Lower lobe of right lung (tissue), 2 donors: ENCODE data around the gene SHOC2. TPM values are rescaled to one million over a fixed set of nuclear protein-coding genes. Genes with fewer than 3 reads are reported as not detected.

ENCODE experiments used
- ATAC-seq, 2 donors: fragments of 200-7000 bp; cut with Tn5 transposase; one replicate each; pipeline ENCODE4 v1.9.1; 2020 to 2022; ENCODE audit warnings: mild to moderate bottlenecking in 2 of 2, moderate library complexity in 2 of 2
- DNase-seq: peaks from one replicate; pipeline ENCODE4 v3.0.0-alpha.2; 2020
- H3K27ac ChIP-seq: fragments of 200-600 bp; one replicate; pipeline ENCODE4 v1.8.0; 2022
- H3K27me3 ChIP-seq: fragments of 200-600 bp; one replicate; pipeline ENCODE4 v1.8.0; 2022; ENCODE audit warnings: low read depth
- H3K36me3 ChIP-seq: fragments of 200-600 bp; one replicate; pipeline ENCODE4 v1.8.0; 2022; ENCODE audit warnings: mild to moderate bottlenecking
- H3K4me1 ChIP-seq: fragments of 200-600 bp; one replicate; pipeline ENCODE4 v1.8.0; 2022
- H3K4me3 ChIP-seq: fragments of 200-600 bp; one replicate; pipeline ENCODE4 v1.8.0; 2022; ENCODE audit warnings: mild to moderate bottlenecking
- H3K9me3 ChIP-seq: fragments of 200-600 bp; one replicate; pipeline ENCODE4 v1.8.0; 2022
- intact Hi-C: fragments of 100-400 bp; cut with DNase I; formaldehyde crosslinking; loops from one replicate; pipeline ENCODE4 v1.11.0; 2022
- total RNA-seq: library from RNA; stranded (reverse); fragmentation: NEBNext Ultra II Directional; extraction: Animal tissue kit (Norgen Biotek cat#: 25700); gene quantifications from one replicate; pipeline ENCODE4 v1.2.1, GENCODE V29; 2021
- TF ChIP-seq, protein P1 (sequence below): fragments of 200-600 bp; IDR thresholded peaks from one replicate; pipeline ENCODE4 v1.8.0; 2022; ENCODE audit warnings: antibody characterized with exemption, mild to moderate bottlenecking
- donor health status: DM: no; HTN: yes; CAD: no; lungs with severe emphysema.

SHOC2 gene
- total RNA-seq, 1 donor from 2014 or later, result 60.9 TPM

- Histone ChIP-seq H3K27ac (no peak overlapping the region), H3K9me3 (no peaks in the 10 kb centered on the region), H3K4me1 (no peaks in the 10 kb centered on the region), H3K4me3 (no peak overlapping the region), H3K27me3 (no peaks in the 10 kb centered on the region), H3K36me3 (no peaks in the 10 kb centered on the region)
- ATAC-seq (no peak), DNase-seq (no peak)
- intact Hi-C loops, result no loop called here
- TF ChIP-seq, protein P1, sequence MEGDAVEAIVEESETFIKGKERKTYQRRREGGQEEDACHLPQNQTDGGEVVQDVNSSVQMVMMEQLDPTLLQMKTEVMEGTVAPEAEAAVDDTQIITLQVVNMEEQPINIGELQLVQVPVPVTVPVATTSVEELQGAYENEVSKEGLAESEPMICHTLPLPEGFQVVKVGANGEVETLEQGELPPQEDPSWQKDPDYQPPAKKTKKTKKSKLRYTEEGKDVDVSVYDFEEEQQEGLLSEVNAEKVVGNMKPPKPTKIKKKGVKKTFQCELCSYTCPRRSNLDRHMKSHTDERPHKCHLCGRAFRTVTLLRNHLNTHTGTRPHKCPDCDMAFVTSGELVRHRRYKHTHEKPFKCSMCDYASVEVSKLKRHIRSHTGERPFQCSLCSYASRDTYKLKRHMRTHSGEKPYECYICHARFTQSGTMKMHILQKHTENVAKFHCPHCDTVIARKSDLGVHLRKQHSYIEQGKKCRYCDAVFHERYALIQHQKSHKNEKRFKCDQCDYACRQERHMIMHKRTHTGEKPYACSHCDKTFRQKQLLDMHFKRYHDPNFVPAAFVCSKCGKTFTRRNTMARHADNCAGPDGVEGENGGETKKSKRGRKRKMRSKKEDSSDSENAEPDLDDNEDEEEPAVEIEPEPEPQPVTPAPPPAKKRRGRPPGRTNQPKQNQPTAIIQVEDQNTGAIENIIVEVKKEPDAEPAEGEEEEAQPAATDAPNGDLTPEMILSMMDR, result no peak
Observed at GRCh38 chr10:110985497-110986275, 66.3 kb downstream of the SHOC2 start.

- no peaks in the 10 kb centered on the region for H3K27me3 ChIP-seq
- DNase-seq, result no peak
- H3K4me1 ChIP-seq, result no peaks in the 10 kb centered on the region
- H3K9me3 ChIP-seq, result no peaks in the 10 kb centered on the region
- no peak overlapping the region for H3K4me3 ChIP-seq
- no peak overlapping the region for H3K27ac ChIP-seq
- intact Hi-C loops, result no loop called here
- no peak for ATAC-seq
- no peaks in the 10 kb centered on the region for H3K36me3 ChIP-seq
- TF ChIP-seq, protein P1, result no peak
Observed at GRCh38 chr10:110989016-110989415, 69.6 kb downstream of the SHOC2 start.

DNA sequence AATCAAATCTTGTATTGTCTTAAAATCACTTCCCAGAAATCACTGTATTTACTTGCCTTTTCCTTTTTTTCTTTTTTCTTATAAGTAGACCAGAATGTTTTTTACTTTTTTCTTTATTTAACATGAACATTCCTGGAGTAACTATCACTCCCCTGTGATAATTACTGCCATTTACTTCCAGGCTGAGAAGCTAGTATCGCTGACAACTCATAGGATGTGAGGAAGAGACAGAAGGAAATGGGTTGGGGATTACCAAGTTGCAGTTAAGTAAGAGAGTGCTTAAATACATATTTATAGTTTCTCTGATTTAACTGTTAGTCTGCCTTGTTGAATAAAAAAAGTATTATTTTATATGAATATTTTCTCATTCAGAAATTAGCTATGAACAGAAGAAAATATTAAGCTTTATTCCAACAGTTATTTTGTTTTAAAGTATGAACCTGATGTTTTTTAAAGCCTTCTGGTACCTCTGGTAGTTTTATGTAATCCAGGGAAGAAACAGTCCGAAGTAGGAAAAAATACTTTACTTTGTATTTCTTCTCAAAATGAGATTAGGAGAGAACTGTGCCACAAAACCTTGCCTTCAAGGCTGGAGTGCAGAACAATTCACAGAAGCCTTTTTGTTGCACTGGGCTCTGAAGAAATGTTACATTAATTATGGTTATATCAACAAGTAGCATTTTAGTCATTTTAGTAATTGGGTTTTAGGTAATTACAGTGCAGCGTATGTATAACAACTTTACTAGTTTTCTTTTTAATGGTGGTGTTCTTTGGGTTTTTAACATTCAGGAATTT is 72.8 kb downstream of the SHOC2 start:
- intact Hi-C loops, result no loop called here
- DNase-seq (no peak), ATAC-seq (no peak)
- H3K27me3 ChIP-seq, result no peaks in the 10 kb centered on the region
- no peaks in the 10 kb centered on the region for H3K4me1 ChIP-seq
- H3K36me3 ChIP-seq, result no peaks in the 10 kb centered on the region
- H3K27ac ChIP-seq, result no peak overlapping the region
- no peak overlapping the region for H3K4me3 ChIP-seq
- H3K9me3 ChIP-seq, result no peaks in the 10 kb centered on the region
- TF ChIP-seq, protein P1, result no peak

- Histone ChIP-seq H3K27ac (no peak overlapping the region), H3K4me3 (no peak overlapping the region), H3K4me1 (no peaks in the 10 kb centered on the region), H3K9me3 (no peaks in the 10 kb centered on the region), H3K36me3 (no peaks in the 10 kb centered on the region), H3K27me3 (no peaks in the 10 kb centered on the region)
- DNase-seq (no peak), ATAC-seq (no peak)
- intact Hi-C loops, result no loop called here
- TF ChIP-seq, protein P1, result no peak
Observed at GRCh38 chr10:110993024-110993693, 73.8 kb downstream of the SHOC2 start.

- Histone ChIP-seq H3K4me3 (no peak overlapping the region), H3K27me3 (no peaks in the 10 kb centered on the region), H3K27ac (no peak overlapping the region), H3K9me3 (no peaks in the 10 kb centered on the region), H3K36me3 (no peaks in the 10 kb centered on the region), H3K4me1 (no peaks in the 10 kb centered on the region)
- intact Hi-C loops, result no loop called here
- TF ChIP-seq, protein P1, result no peak
- ATAC-seq (no peak), DNase-seq (no peak)
Observed at GRCh38 chr10:110994406-110995086, 75.1 kb downstream of the SHOC2 start.
